OCI-LY7 (cell line): ENCODE data around the gene CEP95.

Source experiments
- CTCF ChIP-seq: fragments of 200-600 bp; sonication (generic); conservative IDR thresholded peaks from 2 replicates; pipeline ENCODE4 v1.5.1; 2014; ENCODE audit warnings: mild to moderate bottlenecking, antibody characterized with exemption, low read length, moderate library complexity, mixed read lengths
- EZH2phosphoT487 ChIP-seq: fragments of 200-600 bp; sonication (generic); IDR thresholded peaks from 2 replicates; pipeline ENCODE4 v1.6.1; 2018; ENCODE audit warnings: low read depth, borderline replicate concordance, mild to moderate bottlenecking, mixed run types, antibody characterized with exemption, low read length, moderate library complexity, mixed read lengths

GRCh38 chr17:64506576-64507412 lies at the start of gene CEP95:
- no peak for TF ChIP-seq CTCF
- no peak for TF ChIP-seq EZH2phosphoT487
